K562 (cell line): ENCODE results near the gene DBH. TPM values are rescaled to one million over a fixed set of nuclear protein-coding genes. Genes with fewer than 3 reads are reported as not detected.
A peak's percentile ranks its signal among the peaks of the same experiment; 100 is the strongest.

Experiments
- ATAC-seq: fragments of 200-7000 bp; cut with Tn5 transposase; 3 replicates; pipeline ENCODE4 v1.9.1; 2020; ENCODE audit warnings: moderate library complexity
- BruUV-seq: library from RNA; stranded (reverse); fragments of 400-500 nt; replicated peaks from 2 replicates; lab custom pipeline; 2021; lab: Mats Ljungman, UMichigan
- CTCF ChIA-PET: fragments of 300-600 bp; formaldehyde crosslinking; extraction: SDS; loops from one replicate; lab custom pipeline; 2021; ENCODE audit warnings: low intra/inter-chr PET ratio; lab: Yijun Ruan, JAX
- POLR2A ChIA-PET: fragments of 300-600, 350-650 bp; sonication (Branson Sonifier 250); formaldehyde crosslinking; extraction: SDS; loops from one replicate; lab custom pipeline; 2021; ENCODE audit warnings: antibody characterized with exemption, inconsistent platforms; lab: Yijun Ruan, JAX
- DNase-seq, 4 experiments: peaks; one replicate each; pipeline versions ENCODE4 v3.0.0 to v3.0.0-alpha.2; 2011 to 2018; ENCODE audit warnings: low spot score in 3 of 4, mixed read lengths in 3 of 4; ENCODE audit errors: extremely low read depth in 1 of 4
- FAIRE-seq: peaks from 2 replicates; lab custom pipeline; 2011; peaks lifted over from hg19 to GRCh38; lab: Jason Lieb, UNC
- H2AFZ ChIP-seq: 2 replicates; pipeline ENCODE4 v1.6.0; 2011; ENCODE audit warnings: low read depth, low read length, control low read depth, inconsistent platforms
- H3K27ac ChIP-seq: fragments of 200-600 bp; 3 replicates; pipeline ENCODE4 v1.8.0; 2011; ENCODE audit warnings: low read depth, mild to moderate bottlenecking, control low read depth, inconsistent platforms, low read length, moderate library complexity, mixed read lengths; ENCODE audit errors: extremely low read depth
- H3K27me3 ChIP-seq, 2 experiments: fragments of 300-600 bp in 1 of 2; 2 replicates in 1 of 2; 3 replicates in 1 of 2; pipeline versions ENCODE4 v1.6.0 to v1.8.0; 2011; ENCODE audit warnings: inconsistent platforms in 2 of 2, low read length in 2 of 2, mild to moderate bottlenecking in 1 of 2, mixed read lengths in 1 of 2, moderate library complexity in 1 of 2; ENCODE audit not compliant: control insufficient read depth in 2 of 2, insufficient read depth in 2 of 2
- H3K36me3 ChIP-seq: fragments of 300-600 bp; 3 replicates; pipeline ENCODE4 v1.8.0; 2011; ENCODE audit warnings: mild to moderate bottlenecking, low read length, inconsistent platforms; ENCODE audit not compliant: control insufficient read depth, insufficient read depth
- H3K4me1 ChIP-seq, 2 experiments: fragments of 200-600 bp in 1 of 2; replicated peaks in 1 of 2; 2 replicates in 1 of 2; 3 replicates in 1 of 2; pipeline versions ENCODE4 v1.5.1 to v1.8.0; 2011; ENCODE audit warnings: inconsistent platforms in 2 of 2, low read length in 2 of 2, mild to moderate bottlenecking in 1 of 2, mixed read lengths in 1 of 2, moderate library complexity in 1 of 2; ENCODE audit not compliant: control insufficient read depth in 2 of 2, insufficient read depth in 2 of 2
- H3K4me2 ChIP-seq: 2 replicates; pipeline ENCODE4 v1.6.1; 2011; ENCODE audit warnings: low read length, control low read depth, inconsistent platforms, mixed read lengths; ENCODE audit not compliant: insufficient read depth
- H3K4me3 ChIP-seq: fragments of 200-600 bp; sonication (generic), shearing (Covaris generic); 2 replicates; pipeline ENCODE4 v1.5.1; 2016; ENCODE audit warnings: control low read depth, inconsistent platforms
- H3K79me2 ChIP-seq: fragments of 200-600 bp; 3 replicates; pipeline ENCODE4 v1.8.0; 2011; ENCODE audit warnings: low read length, inconsistent platforms; ENCODE audit not compliant: control insufficient read depth, insufficient read depth
- H3K9ac ChIP-seq, 2 experiments: 2 replicates each; pipeline versions ENCODE4 v1.6.0 to v1.6.1; 2011; ENCODE audit warnings: low read depth in 2 of 2, low read length in 2 of 2, control low read depth in 1 of 2, inconsistent platforms in 1 of 2, mild to moderate bottlenecking in 1 of 2, mixed read lengths in 1 of 2; ENCODE audit not compliant: insufficient read depth in 1 of 2
- H3K9me1 ChIP-seq: one replicate; pipeline ENCODE4 v1.6.0; 2011; ENCODE audit warnings: inconsistent platforms, mild to moderate bottlenecking, low read length, moderate library complexity; ENCODE audit not compliant: control insufficient read depth, insufficient read depth
- H3K9me3 ChIP-seq: replicated peaks from 2 replicates; pipeline ENCODE4 v1.5.1; 2011; ENCODE audit warnings: low read depth, low read length, inconsistent platforms; ENCODE audit not compliant: control insufficient read depth, insufficient read depth
- H4K20me1 ChIP-seq: replicated peaks from 2 replicates; pipeline ENCODE4 v1.6.1; 2011; ENCODE audit warnings: low read length, inconsistent platforms, mixed read lengths; ENCODE audit not compliant: control insufficient read depth, insufficient read depth
- BHLHE40 ChIP-seq: IDR thresholded peaks from 2 replicates; pipeline ENCODE4 v1.6.1; 2011; ENCODE audit warnings: low read length, improper control_type of control experiment
- ESRRA ChIP-seq: fragments of 450-650 bp; IDR thresholded peaks from 2 replicates; pipeline ENCODE4 v1.6.1; 2014; ENCODE audit warnings: low read depth, mild to moderate bottlenecking, moderate library complexity, borderline replicate concordance
- USF2 ChIP-seq: sonication (generic); formaldehyde crosslinking; IDR thresholded peaks from 2 replicates; pipeline ENCODE4 v1.5.0; 2020; ENCODE audit warnings: missing genetic modification reagents
- ZKSCAN8 ChIP-seq: fragments of 200-800 bp; sonication (Bioruptor generic); IDR thresholded peaks from 2 replicates; pipeline ENCODE4 v1.6.1; 2016; ENCODE audit warnings: missing genetic modification characterization, missing compliant biosample characterization
- ZNF263 ChIP-seq: sonication (generic); formaldehyde crosslinking; IDR thresholded peaks from 2 replicates; pipeline ENCODE4 v1.8.0; 2022; ENCODE audit warnings: mild to moderate bottlenecking, missing genetic modification reagents, borderline replicate concordance
- ZNF511 ChIP-seq: sonication (generic); formaldehyde crosslinking; IDR thresholded peaks from 2 replicates; pipeline ENCODE4 v1.8.0; 2022; ENCODE audit warnings: mild to moderate bottlenecking, missing genetic modification reagents
- WGBS: fragments of 100-300 bp; shearing (Covaris generic); methylation state at CpG from one replicate; pipeline ENCODE4 v1.1.6; 2016; ENCODE audit warnings: low coverage, mixed read lengths; ENCODE audit not compliant: insufficient coverage; ENCODE audit errors: missing lambda C conversion rate; 5-methylcytosine and 5-hydroxymethylcytosine counted together
- in situ Hi-C: fragments of 300-500 bp; cut with MboI; formaldehyde crosslinking; loops from 4 replicates; pipeline ENCODE4 v1.15.0; 2018; ENCODE audit warnings: inconsistent platforms, mixed read lengths
- intact Hi-C: fragments of 100-400 bp; cut with micrococcal nuclease; formaldehyde crosslinking; loops from 2 replicates; pipeline ENCODE4 v1.14.2; 2022
- polyA plus RNA-seq, 8 experiments: library from polyadenylated mRNA; depleted of rRNA in 4 of 8; stranded (reverse) in 5 of 8; unstranded in 3 of 8; fragments of >200 nt; fragmentation: Nextera tagmentation in 2 of 8; fragmentation: Illumina TruSeq in 1 of 8; extraction: Ambion mirVana in 2 of 8; extraction: Trizol in 1 of 8; gene quantifications; 2 replicates each; pipeline versions ENCODE4 v1.2.1 to v1.2.3, GENCODE V29; 2011 to 2014; ENCODE audit warnings: inconsistent platforms in 1 of 8, missing spikeins in 1 of 8
- total RNA-seq, 7 experiments: library from RNA; depleted of rRNA in 6 of 7; stranded (reverse); fragments of >200 nt in 6 of 7; fragmentation: Illumina TruSeq in 2 of 7; extraction: Trizol in 2 of 7; gene quantifications; 2 replicates each; pipeline versions ENCODE4 v1.2.1 to v1.2.3, GENCODE V29; 2011 to 2021; ENCODE audit warnings: low replicate concordance in 1 of 7

The DBH gene
- total and polyA plus RNA-seq, 9 of the 15 experiments (the other 6 are each of a cell fraction or from before 2014, with no cell fraction given) = not detected

- in situ Hi-C loops (no loop called here), intact Hi-C loops (no loop called here)
- Histone ChIP-seq H3K79me2 (no peaks in the 10 kb centered on the region), H4K20me1 (peaks cover 15% of the 10 kb centered on the region), H3K9ac (no peak overlapping the region), H3K4me2 (no peak overlapping the region), H2AFZ (no peak overlapping the region), H3K9me1 (no peaks in the 10 kb centered on the region), H3K4me1 (peaks cover 0 to 4% of the 10 kb centered on the region in 2 experiments; a peak in 2 of 5 replicates), H3K27me3 (peaks cover 21 to 85% of the 10 kb centered on the region in 2 experiments; a peak in 4 of 5 replicates), H3K36me3 (no peaks in the 10 kb centered on the region), H3K9me3 (no peaks in the 10 kb centered on the region), H3K27ac (no peak overlapping the region), H3K4me3 (no peak overlapping the region)
- ChIA-PET POLR2A (interaction anchor here (0.6 to 0.9 kb wide), 2 partner anchors 16 to 1160 kb away, joined by 3 read pairs; no protein-coding TSS in a partner anchor), CTCF (no interaction called here)
- 1% methylated on average over 19 of the region's 19 CpGs for WGBS
- no peak for DNase-seq
- TF ChIP-seq ZNF263 (no peak), ZKSCAN8 (peak; percentile 63; the same call in 1 of the 2 replicates)
- FAIRE-seq = no peak
- no TSS peak for BruUV-seq
- no peak for ATAC-seq
Observed at GRCh38 chr9:133691626-133692363, 55.6 kb downstream of the DBH start.

- H3K4me2 ChIP-seq = no peak overlapping the region
- ChIA-PET POLR2A (interaction anchor here (0.9 kb wide), 1 partner anchor 16 kb away, joined by 3 read pairs; no protein-coding TSS in a partner anchor), CTCF (no interaction called here)
- BruUV-seq = no TSS peak
- H3K27me3 ChIP-seq = peaks cover 19 to 79% of the 10 kb centered on the region in 2 experiments
- TF ChIP-seq USF2 (CRISPR knock-in tag) (peak; percentile 17; the same call in 1 of the 2 replicates), BHLHE40 (peak; percentile 10; the same call in 1 of the 2 replicates), ZNF511 (no peak), ESRRA (no peak)
- no peaks in the 10 kb centered on the region for H3K9me3 ChIP-seq
- no peaks in the 10 kb centered on the region for H3K36me3 ChIP-seq
- peaks cover 15% of the 10 kb centered on the region for H4K20me1 ChIP-seq
- ATAC-seq (no peak), DNase-seq (no peak), FAIRE-seq (no peak)
- H3K4me1 ChIP-seq = peaks cover 0 to 4% of the 10 kb centered on the region in 2 experiments; a peak in 2 of 5 replicates
- H3K27ac ChIP-seq = no peak overlapping the region
- 1% methylated on average over 24 of the region's 25 CpGs for WGBS
- intact Hi-C loops = no loop called here
- in situ Hi-C loops = no loop called here
- H3K9me1 ChIP-seq = no peaks in the 10 kb centered on the region
- H3K79me2 ChIP-seq = no peaks in the 10 kb centered on the region
- H3K9ac ChIP-seq = no peak overlapping the region
- H2AFZ ChIP-seq = no peak overlapping the region
- H3K4me3 ChIP-seq = no peak overlapping the region
Observed at GRCh38 chr9:133692364-133692985, 56.3 kb downstream of the DBH start.
